ENCODE data around the gene ENPEP.
A peak's percentile ranks its signal among the peaks of the same experiment; 100 is the strongest.
"Not testable (repeated sequence)": the region's sequence is repeated elsewhere in the genome, so short reads cannot be mapped to it uniquely, and the experiment has no call there.

ENPEP gene

GRCh38 chr4:110485452-110485851 lies 9.5 kb downstream of the ENPEP start:
- DNase-seq (ENCODE audit: low read depth) = peak; percentile 8

- DNase-seq (ENCODE audit: low read depth) = no peak
Measured at GRCh38 chr4:110486256-110486655, 10.3 kb downstream of the ENPEP start.

- DNase-seq (ENCODE audit: low read depth) = not testable (repeated sequence)
Measured at GRCh38 chr4:110486850-110487249, 10.9 kb downstream of the ENPEP start.

- peak; percentile 22 for DNase-seq (ENCODE audit: low read depth)
Measured at GRCh38 chr4:110487873-110488272, 11.9 kb downstream of the ENPEP start.

GRCh38 chr4:110489901-110490508 lies 14.1 kb downstream of the ENPEP start:
- no peak for DNase-seq (ENCODE audit: low read depth)

- no peak for DNase-seq (ENCODE audit: low read depth)
Measured at GRCh38 chr4:110492522-110492921, 16.6 kb downstream of the ENPEP start.

GRCh38 chr4:110493520-110493919 lies 17.6 kb downstream of the ENPEP start:
- DNase-seq (ENCODE audit: low read depth) = no peak

GRCh38 chr4:110498420-110498819 lies 22.5 kb downstream of the ENPEP start:
- DNase-seq (ENCODE audit: low read depth) = no peak

GRCh38 chr4:110499126-110499525 lies 23.2 kb downstream of the ENPEP start:
- no peak for DNase-seq (ENCODE audit: low read depth)

- peak; percentile 80 for DNase-seq (ENCODE audit: low read depth)
Measured at GRCh38 chr4:110501826-110502225, 25.9 kb downstream of the ENPEP start.

GRCh38 chr4:110503270-110504083 lies 27.5 kb downstream of the ENPEP start:
- DNase-seq (ENCODE audit: low read depth) = peak; percentile 31

- no peak for DNase-seq (ENCODE audit: low read depth)
Measured at GRCh38 chr4:110504084-110504435, 28.1 kb downstream of the ENPEP start.

- no peak for DNase-seq (ENCODE audit: low read depth)
Measured at GRCh38 chr4:110505440-110505839, 29.5 kb downstream of the ENPEP start.

- DNase-seq (ENCODE audit: low read depth) = peak; percentile 57
Measured at GRCh38 chr4:110508827-110509710, 33.1 kb downstream of the ENPEP start.

GRCh38 chr4:110510277-110510676 lies 34.3 kb downstream of the ENPEP start:
- DNase-seq (ENCODE audit: low read depth) = no peak

GRCh38 chr4:110510955-110511544 lies 35.1 kb downstream of the ENPEP start:
- peak; percentile 59 for DNase-seq (ENCODE audit: low read depth)

- no peak for DNase-seq (ENCODE audit: low read depth)
Measured at GRCh38 chr4:110512901-110513300, 36.9 kb downstream of the ENPEP start.

- DNase-seq (ENCODE audit: low read depth) = peak; percentile 43
Measured at GRCh38 chr4:110514889-110515479, 39.0 kb downstream of the ENPEP start.

- DNase-seq (ENCODE audit: low read depth) = no peak
Measured at GRCh38 chr4:110515676-110516075, 39.7 kb downstream of the ENPEP start.

- peak; percentile 58 for DNase-seq (ENCODE audit: low read depth)
Measured at GRCh38 chr4:110516106-110516922, 40.4 kb downstream of the ENPEP start.

GRCh38 chr4:110518889-110519490 lies 43.0 kb downstream of the ENPEP start:
- DNase-seq (ENCODE audit: low read depth) = peak; percentile 42

Measured in EH (cell line).